GM12891 (cell line): ENCODE results near the gene PDZK1IP1.

ENCODE experiments used
- POLR2A ChIP-seq: IDR thresholded peaks from 2 replicates; pipeline ENCODE4 v1.6.1; 2011; ENCODE audit warnings: low read depth, low read length, control low read depth
- POLR2AphosphoS5 ChIP-seq: IDR thresholded peaks from 2 replicates; pipeline ENCODE4 v1.6.1; 2011; ENCODE audit warnings: low read depth, low read length, control low read depth
- POU2F2 ChIP-seq: IDR thresholded peaks from 2 replicates; pipeline ENCODE4 v1.6.1; 2011; ENCODE audit warnings: low read depth, mild to moderate bottlenecking, control low read depth, low read length, moderate library complexity
- SPI1 ChIP-seq: IDR thresholded peaks from 2 replicates; pipeline ENCODE4 v1.6.1; 2011; ENCODE audit warnings: low read depth, low read length, control low read depth
- TAF1 ChIP-seq: IDR thresholded peaks from 2 replicates; pipeline ENCODE4 v1.6.1; 2011; ENCODE audit warnings: low read depth, low read length, control low read depth

DNA sequence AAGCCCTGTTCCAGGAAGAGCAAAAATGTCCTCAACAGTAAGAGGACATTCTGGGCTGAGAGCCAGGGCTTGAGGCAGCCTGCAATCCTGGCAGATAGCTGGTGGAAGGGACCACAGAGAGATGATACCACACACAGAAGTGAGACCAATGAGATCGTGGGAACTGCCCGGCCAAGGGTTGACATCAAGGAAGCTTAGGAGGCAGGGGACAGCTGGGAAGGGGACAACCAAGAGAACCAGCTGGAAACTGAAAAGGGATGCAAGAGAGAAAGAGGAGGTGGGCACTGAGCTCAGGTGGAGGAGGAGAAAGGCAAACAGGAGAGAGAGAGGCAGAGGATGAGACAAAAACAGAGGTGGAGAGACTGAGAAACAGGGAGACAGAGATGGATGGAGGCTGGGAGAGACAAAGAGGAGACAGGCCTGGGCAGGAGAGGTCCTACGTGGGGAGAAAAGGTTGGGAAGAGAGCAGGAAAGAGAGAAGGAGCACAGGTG is 9.2 kb downstream of the PDZK1IP1 start:
- TF ChIP-seq SPI1 (no peak), POU2F2 (no peak), TAF1 (no peak), POLR2AphosphoS5 (no peak), POLR2A (no peak)
